ENCODE results near the gene LORICRIN.

DNA sequence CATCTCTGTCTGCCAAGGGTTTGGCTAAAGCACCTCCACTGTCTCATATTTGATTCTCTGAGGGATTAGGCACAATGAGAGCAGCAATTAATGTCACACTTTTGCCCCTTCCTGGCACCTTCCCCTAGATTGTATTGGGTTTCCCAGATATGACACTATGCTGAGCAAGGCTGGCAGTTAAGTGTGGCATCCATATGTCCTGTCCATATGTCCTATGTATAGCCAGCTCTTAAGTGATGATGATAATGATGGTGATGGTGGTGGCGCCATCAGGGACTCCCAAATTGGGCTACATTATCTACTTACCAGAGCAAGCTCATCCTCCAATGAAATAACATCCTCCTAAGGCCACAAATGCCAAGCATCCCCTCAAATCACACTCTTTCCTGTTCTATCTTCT lies 13.5 kb upstream of the LORICRIN start:
- TF ChIP-seq, protein P1, sequence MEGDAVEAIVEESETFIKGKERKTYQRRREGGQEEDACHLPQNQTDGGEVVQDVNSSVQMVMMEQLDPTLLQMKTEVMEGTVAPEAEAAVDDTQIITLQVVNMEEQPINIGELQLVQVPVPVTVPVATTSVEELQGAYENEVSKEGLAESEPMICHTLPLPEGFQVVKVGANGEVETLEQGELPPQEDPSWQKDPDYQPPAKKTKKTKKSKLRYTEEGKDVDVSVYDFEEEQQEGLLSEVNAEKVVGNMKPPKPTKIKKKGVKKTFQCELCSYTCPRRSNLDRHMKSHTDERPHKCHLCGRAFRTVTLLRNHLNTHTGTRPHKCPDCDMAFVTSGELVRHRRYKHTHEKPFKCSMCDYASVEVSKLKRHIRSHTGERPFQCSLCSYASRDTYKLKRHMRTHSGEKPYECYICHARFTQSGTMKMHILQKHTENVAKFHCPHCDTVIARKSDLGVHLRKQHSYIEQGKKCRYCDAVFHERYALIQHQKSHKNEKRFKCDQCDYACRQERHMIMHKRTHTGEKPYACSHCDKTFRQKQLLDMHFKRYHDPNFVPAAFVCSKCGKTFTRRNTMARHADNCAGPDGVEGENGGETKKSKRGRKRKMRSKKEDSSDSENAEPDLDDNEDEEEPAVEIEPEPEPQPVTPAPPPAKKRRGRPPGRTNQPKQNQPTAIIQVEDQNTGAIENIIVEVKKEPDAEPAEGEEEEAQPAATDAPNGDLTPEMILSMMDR (IDR thresholded peaks at IDR 0.05): no peak
- TF ChIP-seq POLR2A (IDR thresholded peaks at IDR 0.05): no peak
